Uterus (tissue), 2 donors: ENCODE results near the gene AIFM3.

Experiments used
- CTCF ChIP-seq, 4 experiments: fragments of 200-600 bp in 2 of 4; fragments of 450-650 bp in 2 of 4; sonication (generic) in 2 of 4; IDR thresholded peaks; one replicate each; pipeline ENCODE4 v1.5.1; 2016 to 2019; ENCODE audit warnings: antibody characterized with exemption in 4 of 4, mild to moderate bottlenecking in 2 of 4, moderate library complexity in 1 of 4
- POLR2A ChIP-seq, 2 donors: fragments of 450-650 bp; IDR thresholded peaks; one replicate each; pipeline ENCODE4 v1.6.1; 2016; ENCODE audit warnings: antibody characterized with exemption in 2 of 2, mild to moderate bottlenecking in 1 of 2, moderate library complexity in 1 of 2

GRCh38 chr22:20992456-20993303 lies 25.6 kb downstream of the AIFM3 start:
- TF ChIP-seq CTCF (IDR thresholded peaks at IDR 0.05) (no peak), POLR2A (IDR thresholded peaks at IDR 0.05) (no peak)
